Ectodermal cell (in vitro differentiated cells): ENCODE data around the gene BSPRY.
"Not testable (repeated sequence)": the region's sequence is repeated elsewhere in the genome, so short reads cannot be mapped to it uniquely, and the experiment has no call there.

Experiments used
- H3K27ac ChIP-seq: 2 replicates; pipeline ENCODE4 v1.7.0; 2013; ENCODE audit warnings: mild to moderate bottlenecking, low read depth, low read length; ENCODE audit not compliant: insufficient read depth, poor library complexity, severe bottlenecking
- H3K27me3 ChIP-seq: 2 replicates; pipeline ENCODE4 v1.7.0; 2013; ENCODE audit warnings: mild to moderate bottlenecking, low read length; ENCODE audit not compliant: insufficient read depth, control insufficient read depth, poor library complexity, severe bottlenecking
- H3K36me3 ChIP-seq: one replicate; pipeline ENCODE4 v1.7.0; 2013; ENCODE audit warnings: low read length; ENCODE audit not compliant: control insufficient read depth, insufficient read depth
- H3K4me1 ChIP-seq: one replicate; pipeline ENCODE4 v1.7.0; 2013; ENCODE audit warnings: low read length; ENCODE audit not compliant: control insufficient read depth, insufficient read depth
- H3K4me3 ChIP-seq: 2 replicates; pipeline ENCODE4 v1.7.0; 2013; ENCODE audit warnings: low read depth, low read length, control low read depth; ENCODE audit not compliant: insufficient read depth
- H3K9me3 ChIP-seq: 2 replicates; pipeline ENCODE4 v1.7.0; 2013; ENCODE audit warnings: mild to moderate bottlenecking, low read length, moderate library complexity; ENCODE audit not compliant: control insufficient read depth
- WGBS, 2 experiments: methylation state at CpG; one replicate each; pipeline ENCODE4 v1.1.7; 2013; ENCODE audit warnings: missing lambda C conversion rate in 2 of 2; 5-methylcytosine and 5-hydroxymethylcytosine counted together

BSPRY gene

GRCh38 chr9:113379094-113379828 is 29.9 kb downstream of the BSPRY start:
- 85 to 88% methylated on average over 24 of the region's 24 CpGs for WGBS, 2 experiments
- not testable (repeated sequence) for H3K27ac ChIP-seq, H3K4me3 ChIP-seq, H3K27me3 ChIP-seq, H3K4me1 ChIP-seq, H3K36me3 ChIP-seq, H3K9me3 ChIP-seq

- H3K27ac ChIP-seq, H3K4me1 ChIP-seq, H3K9me3 ChIP-seq, H3K36me3 ChIP-seq, H3K4me3 ChIP-seq, H3K27me3 ChIP-seq: not testable (repeated sequence)
- WGBS, 2 experiments: 81 to 85% methylated on average over 2 of the region's 2 CpGs
Observed at GRCh38 chr9:113379829-113380210, 30.5 kb downstream of the BSPRY start.

- Histone ChIP-seq H3K27ac (no peak overlapping the region), H3K36me3 (no peaks in the 10 kb centered on the region), H3K4me1 (no peaks in the 10 kb centered on the region), H3K27me3 (no peaks in the 10 kb centered on the region), H3K9me3 (no peaks in the 10 kb centered on the region), H3K4me3 (no peak overlapping the region)
- WGBS, 2 experiments: 59 to 71% methylated on average over 1 of the region's 1 CpG
Observed at GRCh38 chr9:113380869-113381378, 31.6 kb downstream of the BSPRY start.

GRCh38 chr9:113381441-113381840 is 32.1 kb downstream of the BSPRY start:
- 80 to 85% methylated on average over 7 of the region's 7 CpGs for WGBS, 2 experiments
- not testable (repeated sequence) for H3K27ac ChIP-seq

GRCh38 chr9:113381909-113382411 is 32.6 kb downstream of the BSPRY start:
- no peak overlapping the region for H3K27ac ChIP-seq
- H3K9me3 ChIP-seq: no peaks in the 10 kb centered on the region
- H3K4me1 ChIP-seq: no peaks in the 10 kb centered on the region
- peaks cover 2% of the 10 kb centered on the region for H3K36me3 ChIP-seq
- WGBS, 2 experiments: 91 to 95% methylated on average over 8 of the region's 8 CpGs
- no peaks in the 10 kb centered on the region for H3K27me3 ChIP-seq
- no peak overlapping the region for H3K4me3 ChIP-seq

More at GRCh38 chr9:113381441-113381840, 32.1 kb downstream of the BSPRY start:
- not testable (repeated sequence) for H3K36me3 ChIP-seq, H3K9me3 ChIP-seq, H3K27me3 ChIP-seq, H3K4me3 ChIP-seq, H3K4me1 ChIP-seq

- H3K4me3 ChIP-seq: no peak overlapping the region
- H3K36me3 ChIP-seq: peaks cover 24% of the 10 kb centered on the region
Observed at GRCh38 chr9:113386571-113387393, 37.4 kb downstream of the BSPRY start.

GRCh38 chr9:113387560-113388230 is 38.4 kb downstream of the BSPRY start:
- Histone ChIP-seq H3K9me3 (no peaks in the 10 kb centered on the region), H3K27ac (no peak overlapping the region), H3K4me1 (no peaks in the 10 kb centered on the region), H3K36me3 (peaks cover 29% of the 10 kb centered on the region), H3K4me3 (no peak overlapping the region), H3K27me3 (no peaks in the 10 kb centered on the region)
- 88% methylated on average over 9 of the region's 9 CpGs for WGBS, 2 experiments

More at GRCh38 chr9:113386571-113387393, 37.4 kb downstream of the BSPRY start:
- H3K4me1 ChIP-seq: no peaks in the 10 kb centered on the region
- no peaks in the 10 kb centered on the region for H3K9me3 ChIP-seq
- WGBS, 2 experiments: 93 to 94% methylated on average over 4 of the region's 4 CpGs
- H3K27me3 ChIP-seq: no peaks in the 10 kb centered on the region
- no peak overlapping the region for H3K27ac ChIP-seq

- Histone ChIP-seq H3K27me3 (no peaks in the 10 kb centered on the region), H3K4me1 (no peaks in the 10 kb centered on the region), H3K27ac (no peak overlapping the region), H3K9me3 (no peaks in the 10 kb centered on the region), H3K4me3 (no peak overlapping the region), H3K36me3 (peaks cover 29% of the 10 kb centered on the region)
- 95% methylated on average over 13 of the region's 13 CpGs for WGBS, 2 experiments
Observed at GRCh38 chr9:113388833-113389232, 39.5 kb downstream of the BSPRY start.

- Histone ChIP-seq H3K4me1 (no peaks in the 10 kb centered on the region), H3K27ac (no peak overlapping the region), H3K27me3 (no peaks in the 10 kb centered on the region), H3K36me3 (peaks cover 29% of the 10 kb centered on the region), H3K9me3 (no peaks in the 10 kb centered on the region), H3K4me3 (no peak overlapping the region)
- 95 to 96% methylated on average over 11 of the region's 11 CpGs for WGBS, 2 experiments
Observed at GRCh38 chr9:113389451-113389850, 40.1 kb downstream of the BSPRY start.
